Upper lobe of right lung (tissue), 1 donor: ENCODE data around the gene TMEM167B. TPM values are rescaled to one million over a fixed set of nuclear protein-coding genes. Genes with fewer than 3 reads are reported as not detected.

Experiments
- ATAC-seq: fragments of 200-7000 bp; cut with Tn5 transposase; one replicate; pipeline ENCODE4 v1.9.1; 2020; ENCODE audit warnings: mild to moderate bottlenecking, moderate library complexity
- DNase-seq: peaks from one replicate; pipeline ENCODE4 v3.0.0-alpha.2; 2020
- H3K27ac ChIP-seq: fragments of 200-600 bp; one replicate; pipeline ENCODE4 v1.8.0; 2022
- H3K27me3 ChIP-seq: fragments of 200-600 bp; one replicate; pipeline ENCODE4 v1.8.0; 2022; ENCODE audit warnings: mild to moderate bottlenecking
- H3K36me3 ChIP-seq: fragments of 200-600 bp; one replicate; pipeline ENCODE4 v1.8.0; 2022
- H3K4me1 ChIP-seq: fragments of 200-600 bp; one replicate; pipeline ENCODE4 v1.8.0; 2022
- H3K4me3 ChIP-seq: fragments of 200-600 bp; one replicate; pipeline ENCODE4 v1.8.0; 2022; ENCODE audit warnings: mild to moderate bottlenecking
- H3K9me3 ChIP-seq: fragments of 200-600 bp; one replicate; pipeline ENCODE4 v1.8.0; 2022
- CTCF ChIP-seq: fragments of 200-600 bp; IDR thresholded peaks from one replicate; pipeline ENCODE4 v1.8.0; 2022; ENCODE audit warnings: antibody characterized with exemption
- intact Hi-C: fragments of 100-400 bp; cut with DNase I; formaldehyde crosslinking; loops from one replicate; pipeline ENCODE4 v1.11.0; 2022
- total RNA-seq: library from RNA; stranded (reverse); fragmentation: NEBNext Ultra II Directional; extraction: Animal tissue kit (Norgen Biotek cat#: 25700); gene quantifications from one replicate; pipeline ENCODE4 v1.2.1, GENCODE V29; 2021
- donor health status: DM: no; HTN: yes; CAD: no; lungs with severe emphysema.

TMEM167B gene
- total RNA-seq, 1 donor from 2014 or later: 49.7 TPM

- H3K4me1 ChIP-seq: peaks cover 33% of the 10 kb centered on the region
- H3K27me3 ChIP-seq: no peaks in the 10 kb centered on the region
- intact Hi-C loops: no loop called here
- no peak overlapping the region for H3K4me3 ChIP-seq
- no peak for DNase-seq
- no peak for TF ChIP-seq CTCF
- no peaks in the 10 kb centered on the region for H3K9me3 ChIP-seq
- ATAC-seq: no peak
- H3K36me3 ChIP-seq: peaks cover 31% of the 10 kb centered on the region
- H3K27ac ChIP-seq: no peak overlapping the region
Measured at GRCh38 chr1:109094377-109094803, 3.8 kb downstream of the TMEM167B start.

- no peak for TF ChIP-seq CTCF
- intact Hi-C loops: no loop called here
- DNase-seq (no peak), ATAC-seq (no peak)
- H3K4me1 ChIP-seq: peaks cover 37% of the 10 kb centered on the region
- no peak overlapping the region for H3K4me3 ChIP-seq
- H3K27me3 ChIP-seq: no peaks in the 10 kb centered on the region
- H3K27ac ChIP-seq: no peak overlapping the region
- peaks cover 31% of the 10 kb centered on the region for H3K36me3 ChIP-seq
- no peaks in the 10 kb centered on the region for H3K9me3 ChIP-seq
Measured at GRCh38 chr1:109094871-109095270, 4.3 kb downstream of the TMEM167B start.

GRCh38 chr1:109095631-109096030 is 5.1 kb downstream of the TMEM167B start:
- Histone ChIP-seq H3K4me3 (no peak overlapping the region), H3K27me3 (no peaks in the 10 kb centered on the region)
- intact Hi-C loops: no loop called here

GRCh38 chr1:109096120-109096519 is 5.6 kb downstream of the TMEM167B start:
- ATAC-seq (no peak), DNase-seq (no peak)
- peaks cover 38% of the 10 kb centered on the region for H3K4me1 ChIP-seq
- H3K27me3 ChIP-seq: no peaks in the 10 kb centered on the region
- H3K36me3 ChIP-seq: peaks cover 31% of the 10 kb centered on the region
- TF ChIP-seq CTCF: no peak
- H3K27ac ChIP-seq: no peak overlapping the region
- H3K9me3 ChIP-seq: no peaks in the 10 kb centered on the region
- no peak overlapping the region for H3K4me3 ChIP-seq
- intact Hi-C loops: no loop called here

More at GRCh38 chr1:109095631-109096030, 5.1 kb downstream of the TMEM167B start:
- peaks cover 31% of the 10 kb centered on the region for H3K36me3 ChIP-seq
- no peak overlapping the region for H3K27ac ChIP-seq
- ATAC-seq: no peak
- no peak for TF ChIP-seq CTCF
- H3K9me3 ChIP-seq: no peaks in the 10 kb centered on the region
- H3K4me1 ChIP-seq: peaks cover 37% of the 10 kb centered on the region
- no peak for DNase-seq

- no peaks in the 10 kb centered on the region for H3K9me3 ChIP-seq
- H3K36me3 ChIP-seq: peaks cover 5% of the 10 kb centered on the region
- TF ChIP-seq CTCF: peak; percentile 85
- H3K27me3 ChIP-seq: no peaks in the 10 kb centered on the region
- peak overlapping the region; percentile 99 for H3K27ac ChIP-seq
- intact Hi-C loops: no loop called here
- DNase-seq (peak; percentile 98), ATAC-seq (peak; percentile 99)
- H3K4me1 ChIP-seq: peaks cover 19% of the 10 kb centered on the region
- peak overlapping the region; percentile 100 for H3K4me3 ChIP-seq
Measured at GRCh38 chr1:109099938-109100773, 9.6 kb downstream of the TMEM167B start.
